HEK293 (cell line): ENCODE measurements around the gene GALNT9.

ENCODE experiments used
- CTCF ChIA-PET: fragments of 350-600 bp; formaldehyde crosslinking; extraction: SDS; loops from one replicate; lab custom pipeline; 2021; ENCODE audit warnings: antibody characterized with exemption; lab: Yijun Ruan, JAX
- POLR2A ChIA-PET: fragments of 300-600 bp; formaldehyde crosslinking; extraction: SDS; loops from one replicate; lab custom pipeline; 2020; ENCODE audit warnings: antibody characterized with exemption, inconsistent platforms; lab: Yijun Ruan, JAX
- H3K27ac ChIP-seq: fragments of 200-500 bp; sonication (Bioruptor generic); 2 replicates; pipeline ENCODE4 v1.5.1; 2014; ENCODE audit warnings: low read depth, low read length, control low read depth, inconsistent platforms; ENCODE audit errors: extremely low read depth
- H3K36me3 ChIP-seq, 2 experiments: fragments of 200-500 bp in 1 of 2; sonication (Bioruptor generic) in 1 of 2; 1 replicate in 1 of 2; 2 replicates in 1 of 2; pipeline ENCODE4 v1.5.1; 2014 to 2017; ENCODE audit warnings: inconsistent platforms in 2 of 2, low read length in 2 of 2; ENCODE audit not compliant: control insufficient read depth in 2 of 2, insufficient read depth in 1 of 2
- H3K4me1 ChIP-seq: fragments of 200-500 bp; sonication (Bioruptor generic); 2 replicates; pipeline ENCODE4 v1.5.1; 2014; ENCODE audit warnings: mild to moderate bottlenecking, low read length, inconsistent platforms; ENCODE audit not compliant: control insufficient read depth, insufficient read depth
- H3K4me3 ChIP-seq: 2 replicates; pipeline ENCODE4 v1.5.1; 2011; ENCODE audit warnings: low read depth, mild to moderate bottlenecking, control low read depth, low read length, moderate library complexity
- H3K9me3 ChIP-seq: fragments of 200-500 bp; sonication (Bioruptor generic); 2 replicates; pipeline ENCODE4 v1.5.1; 2014; ENCODE audit warnings: low read depth, low read length, inconsistent platforms; ENCODE audit not compliant: control insufficient read depth, insufficient read depth
- FEZF1 ChIP-seq: fragments of 450-650 bp; formaldehyde crosslinking; IDR thresholded peaks from 2 replicates; pipeline ENCODE4 v1.5.1; 2016; ENCODE audit warnings: missing biosample characterization, missing genetic modification characterization
- HOXA7 ChIP-seq: sonication (generic); formaldehyde crosslinking; IDR thresholded peaks from 2 replicates; pipeline ENCODE4 v1.8.1; 2022; ENCODE audit warnings: missing genetic modification reagents, borderline replicate concordance
- MEIS1 ChIP-seq: sonication (generic); formaldehyde crosslinking; IDR thresholded peaks from 2 replicates; pipeline ENCODE4 v1.8.1; 2022; ENCODE audit warnings: missing genetic modification reagents, mild to moderate bottlenecking, borderline replicate concordance
- ZBTB7A ChIP-seq: fragments of 450-650 bp; formaldehyde crosslinking; IDR thresholded peaks from 2 replicates; pipeline ENCODE4 v1.5.1; 2016; ENCODE audit warnings: low read depth, missing biosample characterization, missing genetic modification characterization
- ZNF140 ChIP-seq: fragments of 450-650 bp; formaldehyde crosslinking; IDR thresholded peaks from 2 replicates; pipeline ENCODE4 v1.5.1; 2016; ENCODE audit warnings: missing biosample characterization, missing genetic modification characterization
- ZNF157 ChIP-seq: fragments of 450-650 bp; formaldehyde crosslinking; IDR thresholded peaks from 2 replicates; pipeline ENCODE4 v1.5.1; 2016; ENCODE audit warnings: missing biosample characterization, missing genetic modification characterization
- ZNF19 ChIP-seq: fragments of 450-650 bp; formaldehyde crosslinking; IDR thresholded peaks from 2 replicates; pipeline ENCODE4; 2016; ENCODE audit warnings: missing biosample characterization, missing genetic modification characterization, low read depth
- ZNF354C ChIP-seq: fragments of 450-650 bp; formaldehyde crosslinking; IDR thresholded peaks from 2 replicates; pipeline ENCODE4 v1.5.1; 2016; ENCODE audit warnings: missing biosample characterization, missing genetic modification characterization, low read depth, borderline replicate concordance
- ZNF426 ChIP-seq: fragments of 450-650 bp; formaldehyde crosslinking; IDR thresholded peaks from 2 replicates; pipeline ENCODE4 v1.5.1; 2017; ENCODE audit warnings: missing biosample characterization, missing genetic modification characterization, mild to moderate bottlenecking, inconsistent platforms, moderate library complexity
- ZNF433 ChIP-seq: fragments of 450-650 bp; formaldehyde crosslinking; IDR thresholded peaks from 2 replicates; pipeline ENCODE4 v1.5.1; 2016; ENCODE audit warnings: missing biosample characterization, missing genetic modification characterization, low read depth
- ZNF473 ChIP-seq: fragments of 450-650 bp; formaldehyde crosslinking; IDR thresholded peaks from 2 replicates; pipeline ENCODE4 v1.5.1; 2017; ENCODE audit warnings: missing biosample characterization, missing genetic modification characterization
- ZNF555 ChIP-seq: fragments of 450-650 bp; formaldehyde crosslinking; conservative IDR thresholded peaks from 2 replicates; pipeline ENCODE4 v1.5.1; 2017; ENCODE audit warnings: missing biosample characterization, mild to moderate bottlenecking, missing genetic modification characterization, inconsistent platforms
- ZNF629 ChIP-seq: fragments of 450-650 bp; formaldehyde crosslinking; IDR thresholded peaks from 2 replicates; pipeline ENCODE4 v1.5.1; 2017; ENCODE audit warnings: missing biosample characterization, missing genetic modification characterization
- TF ChIP-seq, protein P1 (sequence below): fragments of 450-650 bp; formaldehyde crosslinking; optimal IDR thresholded peaks from 2 replicates; pipeline ENCODE3; 2016; ENCODE audit warnings: missing biosample characterization, mild to moderate bottlenecking, missing genetic modification characterization
- TF ChIP-seq, protein P2 (sequence below): fragments of 450-650 bp; formaldehyde crosslinking; IDR thresholded peaks from 2 replicates; pipeline ENCODE4 v1.5.1; 2016; ENCODE audit warnings: missing biosample characterization, missing genetic modification characterization
- TF ChIP-seq, protein P3 (sequence below): fragments of 450-650 bp; formaldehyde crosslinking; IDR thresholded peaks from 2 replicates; pipeline ENCODE4 v1.5.1; 2016; ENCODE audit warnings: missing biosample characterization, missing genetic modification characterization
- TF ChIP-seq, protein P4 (sequence below): fragments of 450-650 bp; formaldehyde crosslinking; IDR thresholded peaks from 2 replicates; pipeline ENCODE4 v1.5.0; 2017; ENCODE audit warnings: missing biosample characterization, missing genetic modification characterization, borderline replicate concordance

GALNT9 gene

DNA sequence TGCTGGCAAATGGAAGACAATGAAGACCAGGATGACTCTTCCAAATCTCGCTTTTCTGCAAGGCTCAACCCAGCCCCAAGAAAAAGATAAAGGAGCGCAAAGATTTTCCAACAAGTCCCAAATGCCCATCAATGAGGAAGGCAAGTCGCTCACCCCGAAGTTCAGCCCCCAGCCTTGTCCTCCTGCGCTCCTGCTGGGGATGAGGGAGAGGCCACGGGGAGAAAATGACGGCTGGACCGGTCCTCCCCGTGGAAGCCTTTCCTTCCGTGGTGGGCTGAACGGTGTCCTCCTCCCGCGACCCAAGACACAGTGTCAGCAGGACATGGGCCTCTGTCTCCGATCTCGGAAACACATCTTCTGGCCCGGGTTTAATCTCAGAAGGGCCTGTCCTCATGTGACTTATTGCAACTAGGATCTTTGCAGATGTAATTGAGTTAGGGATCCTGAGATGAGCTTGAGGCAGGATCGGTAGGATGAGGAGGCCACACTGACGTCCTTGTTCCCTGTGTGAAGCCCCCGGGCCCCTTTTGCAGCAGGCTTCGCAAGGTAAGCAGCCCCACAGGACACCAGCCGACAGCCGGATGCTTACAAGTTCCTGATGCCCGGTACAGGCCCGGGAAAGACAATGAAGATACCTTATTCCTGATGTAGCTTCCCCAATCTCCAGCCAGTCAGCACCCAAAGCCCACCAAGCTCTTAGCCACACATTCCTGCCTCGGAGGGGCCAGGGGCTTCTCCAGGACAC is 64.2 kb downstream of the GALNT9 start:
- Histone ChIP-seq H3K4me1 (no peaks in the 10 kb centered on the region), H3K9me3 (no peaks in the 10 kb centered on the region), H3K36me3 (no peaks in the 10 kb centered on the region), H3K4me3 (no peak overlapping the region), H3K27ac (no peak overlapping the region)
- CTCF ChIA-PET, result no interaction called here
- POLR2A ChIA-PET, result no interaction called here
- TF ChIP-seq ZNF157 (tag by site-specific recombination) (no peak), ZNF19 (tag by site-specific recombination) (no peak), HOXA7 (no peak), ZNF433 (tag by site-specific recombination) (no peak), ZNF354C (no peak), ZNF555 (tag by site-specific recombination) (no peak), ZNF629 (no peak), MEIS1 (CRISPR knock-in tag) (no peak), ZNF426 (tag by site-specific recombination) (no peak), ZNF473 (no peak), ZBTB7A (tag by site-specific recombination) (no peak), ZNF140 (tag by site-specific recombination) (no peak), FEZF1 (tag by site-specific recombination) (no peak)
- TF ChIP-seq, protein P1, sequence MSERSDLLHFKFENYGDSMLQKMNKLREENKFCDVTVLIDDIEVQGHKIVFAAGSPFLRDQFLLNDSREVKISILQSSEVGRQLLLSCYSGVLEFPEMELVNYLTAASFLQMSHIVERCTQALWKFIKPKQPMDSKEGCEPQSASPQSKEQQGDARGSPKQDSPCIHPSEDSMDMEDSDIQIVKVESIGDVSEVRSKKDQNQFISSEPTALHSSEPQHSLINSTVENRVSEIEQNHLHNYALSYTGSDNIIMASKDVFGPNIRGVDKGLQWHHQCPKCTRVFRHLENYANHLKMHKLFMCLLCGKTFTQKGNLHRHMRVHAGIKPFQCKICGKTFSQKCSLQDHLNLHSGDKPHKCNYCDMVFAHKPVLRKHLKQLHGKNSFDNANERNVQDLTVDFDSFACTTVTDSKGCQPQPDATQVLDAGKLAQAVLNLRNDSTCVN (tag by site-specific recombination), result no peak
- TF ChIP-seq, protein P2, sequence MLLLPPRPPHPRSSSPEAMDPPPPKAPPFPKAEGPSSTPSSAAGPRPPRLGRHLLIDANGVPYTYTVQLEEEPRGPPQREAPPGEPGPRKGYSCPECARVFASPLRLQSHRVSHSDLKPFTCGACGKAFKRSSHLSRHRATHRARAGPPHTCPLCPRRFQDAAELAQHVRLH, result no peak
- TF ChIP-seq, protein P3, sequence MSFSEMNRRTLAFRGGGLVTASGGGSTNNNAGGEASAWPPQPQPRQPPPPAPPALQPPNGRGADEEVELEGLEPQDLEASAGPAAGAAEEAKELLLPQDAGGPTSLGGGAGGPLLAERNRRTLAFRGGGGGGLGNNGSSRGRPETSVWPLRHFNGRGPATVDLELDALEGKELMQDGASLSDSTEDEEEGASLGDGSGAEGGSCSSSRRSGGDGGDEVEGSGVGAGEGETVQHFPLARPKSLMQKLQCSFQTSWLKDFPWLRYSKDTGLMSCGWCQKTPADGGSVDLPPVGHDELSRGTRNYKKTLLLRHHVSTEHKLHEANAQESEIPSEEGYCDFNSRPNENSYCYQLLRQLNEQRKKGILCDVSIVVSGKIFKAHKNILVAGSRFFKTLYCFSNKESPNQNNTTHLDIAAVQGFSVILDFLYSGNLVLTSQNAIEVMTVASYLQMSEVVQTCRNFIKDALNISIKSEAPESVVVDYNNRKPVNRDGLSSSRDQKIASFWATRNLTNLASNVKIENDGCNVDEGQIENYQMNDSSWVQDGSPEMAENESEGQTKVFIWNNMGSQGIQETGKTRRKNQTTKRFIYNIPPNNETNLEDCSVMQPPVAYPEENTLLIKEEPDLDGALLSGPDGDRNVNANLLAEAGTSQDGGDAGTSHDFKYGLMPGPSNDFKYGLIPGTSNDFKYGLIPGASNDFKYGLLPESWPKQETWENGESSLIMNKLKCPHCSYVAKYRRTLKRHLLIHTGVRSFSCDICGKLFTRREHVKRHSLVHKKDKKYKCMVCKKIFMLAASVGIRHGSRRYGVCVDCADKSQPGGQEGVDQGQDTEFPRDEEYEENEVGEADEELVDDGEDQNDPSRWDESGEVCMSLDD (tag by site-specific recombination), result no peak
- TF ChIP-seq, protein P4, sequence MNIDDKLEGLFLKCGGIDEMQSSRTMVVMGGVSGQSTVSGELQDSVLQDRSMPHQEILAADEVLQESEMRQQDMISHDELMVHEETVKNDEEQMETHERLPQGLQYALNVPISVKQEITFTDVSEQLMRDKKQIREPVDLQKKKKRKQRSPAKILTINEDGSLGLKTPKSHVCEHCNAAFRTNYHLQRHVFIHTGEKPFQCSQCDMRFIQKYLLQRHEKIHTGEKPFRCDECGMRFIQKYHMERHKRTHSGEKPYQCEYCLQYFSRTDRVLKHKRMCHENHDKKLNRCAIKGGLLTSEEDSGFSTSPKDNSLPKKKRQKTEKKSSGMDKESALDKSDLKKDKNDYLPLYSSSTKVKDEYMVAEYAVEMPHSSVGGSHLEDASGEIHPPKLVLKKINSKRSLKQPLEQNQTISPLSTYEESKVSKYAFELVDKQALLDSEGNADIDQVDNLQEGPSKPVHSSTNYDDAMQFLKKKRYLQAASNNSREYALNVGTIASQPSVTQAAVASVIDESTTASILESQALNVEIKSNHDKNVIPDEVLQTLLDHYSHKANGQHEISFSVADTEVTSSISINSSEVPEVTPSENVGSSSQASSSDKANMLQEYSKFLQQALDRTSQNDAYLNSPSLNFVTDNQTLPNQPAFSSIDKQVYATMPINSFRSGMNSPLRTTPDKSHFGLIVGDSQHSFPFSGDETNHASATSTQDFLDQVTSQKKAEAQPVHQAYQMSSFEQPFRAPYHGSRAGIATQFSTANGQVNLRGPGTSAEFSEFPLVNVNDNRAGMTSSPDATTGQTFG (tag by site-specific recombination), result no peak
